Measurements from ENCODE around the gene IRS2.

Gene IRS2

DNA sequence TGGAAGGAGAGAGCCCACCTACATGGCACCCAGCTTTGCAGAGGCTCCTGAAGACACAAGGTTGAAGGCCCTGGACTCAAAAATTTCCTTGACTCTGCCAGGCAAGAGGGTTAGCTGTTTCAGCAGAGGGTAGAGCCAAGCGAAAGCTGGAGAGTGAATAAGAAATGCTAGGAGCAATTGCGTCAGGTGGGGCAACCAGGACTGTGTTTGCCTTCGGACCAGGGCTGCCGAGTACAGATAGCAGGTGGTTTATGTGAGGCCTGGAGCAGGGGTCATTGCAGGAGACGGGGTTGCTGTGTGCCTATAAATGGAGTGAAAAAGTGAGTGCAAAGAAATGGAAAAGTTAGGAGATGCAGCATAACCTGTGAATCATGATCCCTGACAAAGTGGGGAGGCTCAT, 59.1 kb downstream of the IRS2 start:
- DNase-seq, result no peak

DNA sequence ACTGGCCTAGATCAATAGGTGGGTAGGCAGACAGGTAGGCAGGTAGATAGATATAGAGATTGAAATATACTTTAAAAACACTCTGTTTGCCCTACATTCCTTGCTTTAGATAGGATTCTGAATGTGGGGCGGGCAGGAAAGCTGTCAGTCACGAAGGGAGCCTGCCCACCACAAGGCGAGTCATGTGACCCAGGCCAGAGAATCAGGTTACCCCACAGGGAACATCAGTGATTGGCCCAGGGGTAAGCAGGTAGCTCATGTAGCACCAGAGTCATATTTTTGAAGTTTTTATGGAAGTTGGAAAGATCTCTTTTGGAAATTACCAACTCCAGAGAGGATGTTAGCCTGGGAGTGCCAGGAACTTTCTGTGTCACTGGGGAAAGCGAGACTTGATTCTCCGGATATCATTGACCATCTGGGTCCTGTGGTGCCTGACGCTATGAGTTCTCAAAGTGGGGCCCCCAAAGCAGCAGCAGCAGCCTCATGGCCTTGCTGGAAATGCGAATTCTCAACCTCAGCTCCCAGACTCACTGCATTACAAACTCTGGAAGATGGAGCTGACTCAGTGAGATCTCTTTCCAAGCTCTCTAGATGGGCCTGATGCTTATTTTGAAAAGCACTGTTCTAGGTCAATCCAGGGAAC, 60.3 kb downstream of the IRS2 start:
- no peak for DNase-seq

DNA sequence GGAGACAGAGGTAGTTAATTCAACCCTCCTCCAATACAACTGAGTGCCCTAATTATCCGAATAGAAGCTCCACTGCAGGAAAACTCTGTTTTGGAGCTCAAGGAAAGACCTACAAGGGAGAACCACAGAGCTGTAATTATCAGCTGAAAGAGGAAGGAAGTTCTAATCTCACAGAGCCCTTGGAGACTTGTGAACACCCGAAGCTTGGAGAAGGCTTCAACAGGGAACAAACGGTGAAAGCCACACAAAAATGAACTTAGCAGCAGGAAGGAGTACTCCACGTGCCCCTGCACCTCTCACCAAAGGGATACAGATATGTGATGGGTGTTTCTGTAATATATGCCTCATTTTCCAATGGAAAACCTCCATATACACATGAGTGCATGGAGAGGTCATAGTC, 61.1 kb downstream of the IRS2 start:
- no peak for DNase-seq

DNA sequence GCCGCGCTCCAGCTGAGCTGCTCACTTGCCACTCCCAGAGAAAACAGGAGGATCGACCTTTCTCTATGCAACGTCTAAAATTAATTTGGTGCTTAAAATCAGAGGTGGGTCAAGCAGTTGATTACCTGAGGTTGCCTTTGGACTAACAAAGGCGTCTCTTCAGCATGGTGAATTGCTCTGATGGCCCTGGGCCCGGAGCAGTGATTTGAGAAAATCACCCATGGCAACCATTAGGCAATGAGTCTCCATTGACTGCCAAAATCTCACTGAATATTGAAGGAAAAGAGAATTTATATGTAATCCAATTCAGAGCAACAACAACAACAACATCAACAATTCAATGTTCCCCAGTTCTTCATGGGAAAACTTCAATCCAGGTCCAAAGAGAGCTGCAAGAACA, 61.8 kb downstream of the IRS2 start:
- no peak for DNase-seq

DNA sequence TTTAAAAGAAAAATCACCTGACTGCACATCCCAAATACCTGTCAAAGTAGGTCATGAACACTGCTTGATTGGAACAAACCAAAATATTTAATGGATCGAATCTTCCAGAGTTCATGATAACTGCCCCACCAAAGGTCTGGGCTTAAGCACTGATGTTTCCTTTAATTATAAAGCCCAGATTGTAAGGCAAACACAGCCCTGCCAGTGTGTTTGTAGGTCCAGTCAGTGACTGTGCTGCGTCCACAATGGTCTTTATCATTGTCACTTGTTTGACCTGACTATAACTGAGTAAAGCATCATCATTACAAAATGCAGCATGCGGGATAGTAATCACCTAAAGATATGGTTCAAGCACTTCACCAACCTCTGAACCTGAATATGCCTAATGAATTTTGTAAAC, 63.3 kb downstream of the IRS2 start:
- no peak for DNase-seq

DNA sequence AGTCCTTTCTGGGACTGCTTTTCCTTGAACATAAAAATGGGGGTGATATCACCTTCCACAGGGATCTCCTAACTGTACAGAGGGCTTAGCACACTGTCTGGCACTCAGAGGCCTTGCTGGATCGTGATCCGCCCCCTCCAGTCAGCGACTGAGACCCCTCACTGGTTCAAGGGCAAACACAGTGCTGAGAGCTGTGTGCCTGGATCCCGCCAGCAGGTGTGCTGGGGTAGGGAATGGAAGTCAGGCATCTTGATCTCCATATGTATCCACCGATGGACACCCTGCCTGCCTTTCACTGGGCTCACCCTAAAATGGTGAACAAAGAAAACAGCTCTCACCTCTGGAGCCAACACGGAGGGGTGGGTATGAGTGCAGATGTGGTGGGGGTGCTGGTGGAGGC, 64.3 kb downstream of the IRS2 start:
- DNase-seq, result no peak

DNA sequence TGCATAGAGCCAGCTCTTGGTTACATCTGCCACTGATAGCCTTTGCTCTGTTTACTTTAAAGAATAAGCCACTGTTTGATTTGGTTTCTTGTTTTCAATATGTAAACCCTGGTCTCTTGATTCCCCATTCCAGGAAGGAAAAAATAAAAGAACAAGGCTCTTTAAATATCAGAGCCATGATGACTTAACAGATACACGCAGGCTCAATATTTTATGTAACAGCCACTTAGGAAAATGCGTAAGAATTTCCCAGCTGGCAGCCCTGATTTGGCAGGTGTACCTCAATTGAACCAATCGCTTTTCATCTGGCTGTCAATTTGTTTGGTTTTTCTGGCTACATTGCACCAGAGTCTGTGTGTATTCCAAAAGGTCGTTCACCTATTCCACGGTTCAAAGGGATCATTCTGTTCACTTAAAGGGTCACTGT, 65.6 kb downstream of the IRS2 start:
- no peak for DNase-seq

DNA sequence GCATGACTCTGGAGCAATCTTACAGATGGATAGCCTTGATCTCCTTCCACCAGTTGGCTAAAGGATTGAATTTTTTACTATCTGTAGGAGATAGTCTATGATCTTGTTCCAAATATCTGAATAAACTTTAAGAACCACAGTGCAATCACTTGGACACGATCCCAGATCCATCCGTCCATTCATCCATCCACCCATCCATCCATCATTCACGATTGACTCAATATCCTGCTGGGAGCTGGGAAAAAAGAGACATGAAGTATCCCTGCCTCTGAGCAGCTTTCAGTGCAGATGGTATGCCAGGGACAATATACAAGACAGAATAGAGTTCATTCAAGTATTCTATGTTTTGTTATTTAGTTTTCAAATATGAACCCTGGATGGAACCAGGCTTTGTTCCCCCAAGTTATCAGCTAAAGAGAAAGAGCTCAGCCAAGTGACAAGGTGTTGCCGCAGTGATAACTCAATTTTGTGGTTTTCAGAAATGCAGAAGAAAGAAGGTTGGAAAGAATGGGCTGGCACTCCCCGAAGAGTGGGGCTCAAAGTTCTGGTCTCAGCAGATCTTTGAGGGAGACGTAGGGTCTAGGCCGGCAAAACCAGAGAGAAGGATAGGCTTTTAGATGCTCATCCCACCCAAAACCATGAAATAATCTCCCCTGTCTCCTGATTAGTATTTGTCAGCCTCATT, 66.3 kb downstream of the IRS2 start:
- DNase-seq, result no peak

DNA sequence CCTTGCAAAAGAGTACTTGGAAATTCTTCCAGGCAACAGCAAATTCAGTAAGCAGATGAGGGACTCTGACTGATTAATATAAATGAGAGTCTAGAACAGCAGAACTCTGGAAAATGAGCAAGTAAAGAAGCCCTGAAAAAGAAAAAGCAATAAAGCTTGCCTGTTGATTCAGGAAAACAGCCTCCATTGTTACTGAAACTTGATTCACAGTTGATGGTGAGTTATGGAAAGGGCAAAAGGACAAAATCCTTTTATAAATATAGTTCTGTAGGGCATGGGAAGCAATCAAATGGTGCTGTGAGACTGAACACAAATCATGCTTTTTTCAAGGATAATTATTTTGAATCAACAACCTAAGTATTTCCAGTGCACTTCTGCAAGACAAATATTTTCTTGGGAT, 67.7 kb downstream of the IRS2 start:
- DNase-seq, result no peak

DNA sequence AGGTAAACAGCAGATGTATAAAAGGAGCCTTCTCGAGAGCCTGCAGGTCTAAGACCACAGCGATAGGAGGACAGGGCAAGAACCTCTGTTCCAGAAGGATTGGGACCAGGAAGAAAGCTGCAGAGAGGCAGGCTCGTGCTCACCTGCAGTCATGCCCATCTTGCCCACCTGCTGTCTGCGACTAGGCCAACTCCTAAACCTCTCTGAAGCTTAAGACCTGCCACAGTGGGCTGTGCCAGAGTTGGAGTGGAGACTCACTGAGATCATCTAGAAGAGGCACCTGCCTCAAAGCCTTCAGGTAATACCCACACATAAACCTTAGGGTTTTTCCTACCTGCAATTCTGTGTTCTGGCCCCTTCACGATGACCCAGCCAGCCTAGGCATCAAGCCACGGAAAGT, 68.7 kb downstream of the IRS2 start:
- no peak for DNase-seq

DNA sequence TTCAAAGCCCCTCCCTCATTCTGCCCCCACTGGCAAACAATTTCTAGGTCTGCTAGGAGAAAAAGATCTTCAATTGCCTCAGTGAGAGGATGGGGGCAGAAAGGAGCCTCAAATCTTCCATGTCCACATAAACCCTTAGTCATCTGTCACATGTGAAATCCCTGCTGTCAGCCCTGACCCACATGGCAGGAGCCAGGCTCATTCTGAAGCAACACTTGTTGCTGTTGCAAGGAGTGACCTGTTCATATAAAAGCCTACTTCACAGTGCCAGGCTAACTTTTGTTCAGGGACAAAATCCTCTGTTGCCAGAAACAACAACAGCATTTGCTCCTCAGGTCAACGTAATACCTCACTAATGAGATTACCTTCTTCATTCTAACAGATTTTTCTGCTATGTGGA, 70.5 kb downstream of the IRS2 start:
- no peak for DNase-seq

DNA sequence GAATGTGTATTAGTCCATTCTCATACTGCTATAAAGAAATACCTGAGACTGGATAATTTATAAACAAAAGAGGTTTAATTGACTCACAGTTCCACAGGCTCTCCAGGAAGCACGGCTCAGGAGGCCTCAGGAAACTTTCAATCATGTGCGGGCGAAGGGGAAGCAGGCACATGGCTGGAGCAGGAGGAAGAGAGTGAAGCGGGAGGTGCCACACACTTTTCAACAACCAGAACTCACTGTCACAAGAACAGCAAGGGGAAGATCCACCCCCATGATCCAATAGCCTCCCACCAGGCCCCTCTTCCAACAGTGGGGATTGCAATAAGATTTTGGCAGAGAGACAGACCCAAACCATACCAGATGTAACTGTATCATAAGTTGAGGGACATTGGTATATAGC, 72.7 kb downstream of the IRS2 start:
- no peak for DNase-seq

DNA sequence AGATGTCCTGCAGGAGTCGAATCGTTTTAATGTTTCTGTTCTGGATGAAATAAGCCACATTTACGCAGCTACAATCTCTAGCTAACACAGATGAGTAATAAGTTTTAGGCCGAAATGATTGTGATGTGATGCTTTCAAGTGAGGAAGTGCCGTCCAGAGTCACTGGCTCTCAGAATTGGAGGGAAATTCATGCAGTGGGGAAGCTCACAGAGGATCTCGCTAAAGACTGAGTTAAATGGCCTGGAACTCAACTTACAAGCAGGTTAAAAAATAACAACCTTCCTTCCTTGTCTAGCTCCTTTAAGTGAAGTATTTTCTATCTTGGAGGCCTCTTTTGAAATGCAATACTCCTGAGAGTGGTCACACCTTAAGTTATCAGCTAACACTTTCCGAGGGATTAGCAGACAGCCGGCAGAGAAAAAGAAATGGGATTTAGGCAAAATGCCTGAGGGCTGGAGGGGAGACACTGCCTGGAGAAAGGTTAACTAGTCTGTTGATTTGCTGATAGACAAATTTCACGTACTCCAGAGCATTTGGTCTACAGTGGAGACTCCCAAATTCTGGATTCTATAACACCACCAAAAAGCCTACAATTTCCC, 74.2 kb downstream of the IRS2 start:
- DNase-seq, result no peak

DNA sequence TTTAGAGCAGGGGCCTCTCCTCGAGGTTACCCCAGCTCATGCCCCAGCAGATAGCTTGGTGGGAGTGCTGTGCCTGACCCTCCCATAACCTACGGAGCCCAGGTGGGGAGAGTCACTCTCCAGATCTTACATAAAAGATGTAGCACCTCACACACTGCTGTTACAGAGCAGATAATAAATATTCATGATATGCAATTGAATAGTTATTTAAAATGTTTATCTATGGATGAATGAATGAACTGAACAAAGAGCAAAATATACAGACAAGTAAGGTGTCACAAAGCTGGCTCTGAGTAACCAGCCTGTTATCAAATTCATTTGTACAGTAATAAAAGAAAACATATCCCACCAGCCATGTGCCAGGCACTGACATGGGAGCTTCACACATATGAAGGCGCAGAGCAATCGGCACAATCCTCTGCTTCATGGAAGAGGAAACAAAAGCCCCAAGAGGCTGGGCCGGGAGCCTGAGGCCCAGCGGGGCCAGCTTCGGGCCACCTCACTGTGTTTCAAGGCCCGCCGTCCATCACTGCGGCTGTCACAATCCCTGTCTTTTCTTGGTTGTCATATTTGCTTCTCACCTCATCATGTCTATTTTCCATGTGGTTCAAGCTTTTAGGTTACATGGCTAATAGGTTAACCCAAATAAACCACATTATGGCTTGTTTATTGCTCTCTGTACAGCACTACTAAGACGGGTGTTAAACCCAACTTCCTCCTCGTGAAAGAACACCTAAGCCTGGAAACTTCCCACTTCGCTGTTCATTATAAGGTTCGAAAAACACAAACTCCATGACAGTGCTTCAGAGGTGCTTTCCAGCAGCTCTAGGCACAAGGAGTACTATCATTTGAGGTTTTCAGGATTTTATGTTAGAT, 78.4 kb downstream of the IRS2 start:
- no peak for DNase-seq

DNA sequence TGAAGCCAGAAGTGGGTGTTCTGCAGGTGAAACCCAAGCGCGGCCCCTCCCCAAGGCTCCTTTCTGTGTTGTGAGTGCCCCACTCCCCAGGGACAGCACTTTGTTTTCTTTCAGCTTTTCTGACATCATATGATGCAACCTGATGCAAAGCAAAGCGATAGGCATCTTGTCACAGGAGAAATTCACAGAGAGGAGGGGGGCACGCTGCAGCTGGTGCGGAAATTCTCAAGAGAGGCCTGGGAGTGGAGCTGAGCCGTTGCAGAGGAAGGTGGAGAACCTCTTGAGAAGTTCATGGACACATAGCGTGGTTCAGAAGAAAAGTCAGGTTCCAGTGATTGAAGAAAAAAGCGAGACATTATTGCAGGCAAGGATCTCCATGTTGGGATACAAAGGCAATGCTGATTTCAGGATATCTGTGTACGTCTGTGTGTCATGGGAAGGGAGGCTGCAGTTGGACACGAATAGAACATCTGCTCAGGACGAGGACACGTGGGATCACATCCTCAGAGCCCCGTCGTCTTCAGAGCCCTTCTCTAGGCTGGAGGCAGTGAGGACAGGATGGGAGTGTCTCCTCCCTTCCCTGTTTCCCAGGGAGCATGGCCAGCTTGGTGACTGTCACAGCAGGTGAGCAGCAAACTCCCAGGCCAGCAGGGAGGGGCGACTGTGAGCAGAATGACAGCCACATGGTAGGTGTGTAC, 79.2 kb downstream of the IRS2 start:
- no peak for DNase-seq

DNA sequence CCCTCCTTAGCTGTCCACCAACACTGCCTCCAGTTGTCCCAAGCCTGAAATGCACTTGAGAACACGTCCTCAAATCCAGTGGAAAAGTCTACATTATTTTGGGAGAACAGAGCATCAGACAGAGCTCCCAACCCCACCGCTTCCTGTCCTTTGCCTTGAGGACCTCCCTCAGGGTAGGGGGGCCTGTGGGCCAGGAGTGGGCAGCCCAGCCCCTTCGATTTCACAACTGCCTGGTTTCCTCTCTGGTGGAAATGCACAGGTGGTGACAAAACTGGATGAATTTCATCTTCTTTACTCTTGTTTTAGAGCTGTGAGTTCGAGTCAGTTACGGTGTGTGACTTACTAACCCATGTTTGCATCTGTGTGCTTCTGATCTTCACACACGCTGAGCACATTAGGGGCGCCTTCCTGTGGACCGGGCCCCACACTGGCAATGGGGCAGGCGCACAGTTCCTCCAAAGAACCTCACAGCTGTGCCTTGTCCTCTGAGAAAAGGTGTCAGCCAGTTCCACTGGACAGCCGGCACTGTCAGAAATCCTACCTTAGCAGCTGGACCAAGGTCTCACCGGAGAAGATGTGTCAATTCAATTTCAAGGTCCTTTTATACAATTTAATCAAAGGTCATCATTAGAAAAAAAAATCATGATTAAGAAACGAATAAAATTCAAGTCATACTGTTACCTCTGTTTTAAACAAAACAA, 80.2 kb downstream of the IRS2 start:
- DNase-seq, result no peak

DNA sequence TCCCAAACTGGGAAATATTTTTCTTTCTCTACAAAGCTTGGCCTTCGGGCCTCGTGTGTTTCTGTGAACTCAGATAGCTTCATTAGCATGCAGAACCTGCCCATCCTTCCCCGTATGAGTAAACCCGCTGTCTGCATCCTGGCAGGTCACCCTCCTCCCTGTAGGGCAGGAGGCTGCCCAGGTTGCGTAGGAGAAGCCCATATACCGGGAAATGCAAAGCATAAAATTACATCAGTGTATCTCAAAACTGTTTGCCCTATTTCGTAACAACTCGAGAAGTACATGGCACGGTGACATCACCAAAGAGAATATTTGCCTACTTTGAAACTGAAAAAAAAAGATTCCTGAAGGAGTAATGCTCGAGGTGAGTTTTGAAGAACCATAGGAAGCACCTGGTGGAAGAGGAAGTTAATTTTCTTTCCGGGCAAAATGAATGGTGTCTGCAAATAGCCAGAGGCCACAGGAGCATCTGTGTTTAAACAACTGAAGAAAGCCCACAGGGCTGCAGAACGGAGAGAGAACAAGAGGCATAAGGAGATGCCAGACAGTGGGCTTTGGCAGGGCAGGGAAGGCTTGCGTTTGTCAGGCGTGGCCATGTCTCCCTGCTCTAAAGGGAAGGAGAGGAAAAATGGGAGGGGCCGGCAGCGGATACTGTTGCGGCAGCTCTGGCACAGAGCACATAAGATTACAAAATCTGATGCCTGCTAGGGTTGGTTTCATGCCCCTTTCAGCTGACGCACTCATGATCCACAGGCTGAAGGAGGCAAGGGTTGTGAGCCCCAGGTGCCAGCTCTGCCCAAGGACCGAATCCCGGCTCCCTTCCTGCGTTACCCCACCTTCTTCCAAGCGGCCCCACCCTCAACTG, 81.4 kb downstream of the IRS2 start:
- no peak for DNase-seq

DNA sequence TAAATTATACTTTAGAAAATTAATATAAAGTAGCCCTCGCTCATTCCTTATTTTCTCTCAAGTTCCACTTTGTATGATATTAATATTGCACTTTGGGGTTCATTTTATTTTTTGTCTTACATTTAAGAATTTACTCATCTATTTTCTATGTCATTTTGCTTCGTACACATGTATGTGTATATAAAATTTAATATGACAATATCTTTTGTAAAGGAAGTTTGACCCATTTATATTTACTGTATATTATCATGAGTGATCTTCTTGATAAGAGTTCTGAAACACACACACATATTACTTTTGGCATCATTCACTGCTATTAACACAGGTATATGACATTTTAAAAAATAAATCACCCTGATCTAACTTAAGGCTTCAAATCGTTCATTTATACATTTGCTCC, 83.1 kb downstream of the IRS2 start:
- DNase-seq, result no peak
